HepG2 (cell line): ENCODE measurements around the gene CUEDC2.
A peak's percentile ranks its signal among the peaks of the same experiment; 100 is the strongest.

ENCODE experiments used
- BCL6 ChIP-seq: IDR thresholded peaks from 2 replicates; pipeline ENCODE4 v1.6.1; 2016; ENCODE audit warnings: missing genetic modification reagents, missing compliant biosample characterization
- GATAD2A ChIP-seq: IDR thresholded peaks from 2 replicates; pipeline ENCODE4 v1.6.1; 2016
- HDAC6 ChIP-seq: fragments of 200-600 bp; sonication (generic); IDR thresholded peaks from 2 replicates; pipeline ENCODE4 v1.7.0; 2017; ENCODE audit warnings: mild to moderate bottlenecking, antibody characterized with exemption, low read length, low read depth
- JUN ChIP-seq: sonication (generic); formaldehyde crosslinking; IDR thresholded peaks from 2 replicates; pipeline ENCODE4 v1.4.0; 2020; ENCODE audit warnings: mild to moderate bottlenecking, missing genetic modification reagents
- MTF1 ChIP-seq: sonication (generic); formaldehyde crosslinking; IDR thresholded peaks from 2 replicates; pipeline ENCODE4 v1.5.0; 2020; ENCODE audit warnings: missing genetic modification reagents
- NFYB ChIP-seq: sonication (generic); formaldehyde crosslinking; IDR thresholded peaks from 2 replicates; pipeline ENCODE4 v1.4.0; 2020; ENCODE audit warnings: missing genetic modification reagents
- PHF8 ChIP-seq: sonication (generic); formaldehyde crosslinking; IDR thresholded peaks from 2 replicates; pipeline ENCODE4 v1.5.0; 2020; ENCODE audit warnings: missing genetic modification reagents
- POLR2A ChIP-seq, 2 experiments: IDR thresholded peaks; 2 replicates each; pipeline ENCODE4 v1.6.1; 2011; ENCODE audit warnings: low read depth in 2 of 2, low read length in 2 of 2, mild to moderate bottlenecking in 1 of 2, moderate library complexity in 1 of 2; ENCODE audit not compliant: insufficient read depth in 1 of 2
- SP140L ChIP-seq: sonication (generic); formaldehyde crosslinking; IDR thresholded peaks from 2 replicates; pipeline ENCODE4 v1.4.0; 2020; ENCODE audit warnings: missing genetic modification reagents, borderline replicate concordance
- THRA ChIP-seq: sonication (generic); formaldehyde crosslinking; IDR thresholded peaks from 2 replicates; pipeline ENCODE4 v1.4.0; 2020; ENCODE audit warnings: missing genetic modification reagents, borderline replicate concordance
- ZNF546 ChIP-seq: sonication (generic); formaldehyde crosslinking; conservative IDR thresholded peaks from 2 replicates; pipeline ENCODE4 v1.8.1; 2023; ENCODE audit warnings: mild to moderate bottlenecking, missing genetic modification reagents
- ZSCAN30 ChIP-seq: sonication (generic); formaldehyde crosslinking; IDR thresholded peaks from 2 replicates; pipeline ENCODE4 v1.5.0; 2020; ENCODE audit warnings: mild to moderate bottlenecking, missing genetic modification reagents
- TF ChIP-seq, protein P1 (sequence below): sonication (generic); formaldehyde crosslinking; IDR thresholded peaks from 2 replicates; pipeline ENCODE4 v1.5.0; 2020; ENCODE audit warnings: mild to moderate bottlenecking, missing genetic modification reagents, moderate library complexity

- TF ChIP-seq THRA (CRISPR knock-in tag) (no peak), GATAD2A (CRISPR knock-in tag) (no peak), POLR2A (IDR thresholded peaks at IDR 0.05; ENCODE audit: insufficient read depth in 1 of 2, low read depth in 2 of 2, low read length in 2 of 2) (peak in 1 of 2 experiments; percentile 40; a peak in 1 of 4 replicates), ZSCAN30 (CRISPR knock-in tag) (no peak), BCL6 (CRISPR knock-in tag) (no peak), PHF8 (CRISPR knock-in tag) (no peak), ZNF546 (CRISPR knock-in tag) (no peak), HDAC6 (no peak), JUN (CRISPR knock-in tag) (no peak), NFYB (CRISPR knock-in tag) (no peak), SP140L (CRISPR knock-in tag) (no peak), MTF1 (CRISPR knock-in tag) (no peak)
- TF ChIP-seq, protein P1, sequence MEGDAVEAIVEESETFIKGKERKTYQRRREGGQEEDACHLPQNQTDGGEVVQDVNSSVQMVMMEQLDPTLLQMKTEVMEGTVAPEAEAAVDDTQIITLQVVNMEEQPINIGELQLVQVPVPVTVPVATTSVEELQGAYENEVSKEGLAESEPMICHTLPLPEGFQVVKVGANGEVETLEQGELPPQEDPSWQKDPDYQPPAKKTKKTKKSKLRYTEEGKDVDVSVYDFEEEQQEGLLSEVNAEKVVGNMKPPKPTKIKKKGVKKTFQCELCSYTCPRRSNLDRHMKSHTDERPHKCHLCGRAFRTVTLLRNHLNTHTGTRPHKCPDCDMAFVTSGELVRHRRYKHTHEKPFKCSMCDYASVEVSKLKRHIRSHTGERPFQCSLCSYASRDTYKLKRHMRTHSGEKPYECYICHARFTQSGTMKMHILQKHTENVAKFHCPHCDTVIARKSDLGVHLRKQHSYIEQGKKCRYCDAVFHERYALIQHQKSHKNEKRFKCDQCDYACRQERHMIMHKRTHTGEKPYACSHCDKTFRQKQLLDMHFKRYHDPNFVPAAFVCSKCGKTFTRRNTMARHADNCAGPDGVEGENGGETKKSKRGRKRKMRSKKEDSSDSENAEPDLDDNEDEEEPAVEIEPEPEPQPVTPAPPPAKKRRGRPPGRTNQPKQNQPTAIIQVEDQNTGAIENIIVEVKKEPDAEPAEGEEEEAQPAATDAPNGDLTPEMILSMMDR (CRISPR knock-in tag): no peak
Measured at GRCh38 chr10:102435529-102436233, 3.3 kb upstream of the CUEDC2 start.
